Ishikawa (cell line): ENCODE results near the gene NIPAL4.

ENCODE experiments used
- CEBPB ChIP-seq: IDR thresholded peaks from 2 replicates; pipeline ENCODE4 v1.6.1; 2012
- CREB1 ChIP-seq: IDR thresholded peaks from 2 replicates; pipeline ENCODE4 v1.6.1; 2012; ENCODE audit warnings: low read depth
- EGR1 ChIP-seq: IDR thresholded peaks from 2 replicates; pipeline ENCODE4 v1.6.1; 2012
- EP300 ChIP-seq: IDR thresholded peaks from 2 replicates; pipeline ENCODE4 v1.6.1; 2012; ENCODE audit warnings: borderline replicate concordance
- FOXM1 ChIP-seq: IDR thresholded peaks from 2 replicates; pipeline ENCODE4 v1.6.1; 2012; ENCODE audit warnings: low read depth, borderline replicate concordance
- MAX ChIP-seq: IDR thresholded peaks from 2 replicates; pipeline ENCODE4 v1.6.1; 2012
- NFIC ChIP-seq: IDR thresholded peaks from 2 replicates; pipeline ENCODE4 v1.6.1; 2012
- RAD21 ChIP-seq: IDR thresholded peaks from 2 replicates; pipeline ENCODE4 v1.6.1; 2012; ENCODE audit warnings: low read depth
- REST ChIP-seq: IDR thresholded peaks from 2 replicates; pipeline ENCODE4 v1.6.1; 2012; ENCODE audit warnings: low read depth, mild to moderate bottlenecking
- TAF1 ChIP-seq: IDR thresholded peaks from 2 replicates; pipeline ENCODE4 v1.6.1; 2012; ENCODE audit warnings: low read depth, mild to moderate bottlenecking
- TCF12 ChIP-seq: IDR thresholded peaks from 2 replicates; pipeline ENCODE4 v1.6.1; 2012; ENCODE audit warnings: low read depth
- TEAD4 ChIP-seq: IDR thresholded peaks from 2 replicates; pipeline ENCODE4 v1.6.1; 2012
- USF1 ChIP-seq: IDR thresholded peaks from 2 replicates; pipeline ENCODE4 v1.6.1; 2012
- YY1 ChIP-seq: IDR thresholded peaks from 2 replicates; pipeline ENCODE4 v1.6.1; 2012; ENCODE audit warnings: low read depth
- ZBTB7A ChIP-seq: IDR thresholded peaks from 2 replicates; pipeline ENCODE4 v1.6.1; 2012; ENCODE audit warnings: low read depth

Gene NIPAL4

GRCh38 chr5:157485811-157486210 lies 25.8 kb downstream of the NIPAL4 start:
- TF ChIP-seq REST (no peak), TEAD4 (no peak), YY1 (no peak), TCF12 (no peak), ZBTB7A (no peak), RAD21 (no peak), CEBPB (no peak), CREB1 (no peak), EP300 (no peak), USF1 (no peak), FOXM1 (no peak)

- TF ChIP-seq CEBPB (no peak), MAX (no peak), REST (no peak), TCF12 (no peak), CREB1 (no peak), RAD21 (no peak), TEAD4 (no peak), USF1 (no peak), EGR1 (no peak), NFIC (no peak), YY1 (no peak)
These were observed 26.2 kb downstream of the NIPAL4 start for GRCh38 chr5:157486221-157486681.

DNA sequence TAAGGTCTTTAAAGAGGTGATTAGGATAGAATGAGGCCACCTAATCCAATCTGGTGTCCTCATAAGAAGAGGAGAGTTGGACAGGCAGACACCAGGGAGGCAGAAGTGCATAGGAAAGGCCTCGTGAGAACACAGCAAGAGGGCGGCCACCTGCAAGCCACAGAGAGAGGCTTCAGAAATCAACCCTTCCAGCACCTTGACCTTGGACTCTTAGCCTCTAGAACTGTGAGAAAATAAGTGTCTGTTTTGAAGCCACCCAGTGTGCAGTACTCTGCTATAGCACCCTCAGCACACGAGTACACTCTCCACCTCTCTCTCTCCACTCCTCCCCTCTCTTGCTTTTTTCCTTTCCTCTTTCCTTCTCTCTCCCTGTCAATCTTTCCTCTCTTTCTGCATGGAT lies 26.8 kb downstream of the NIPAL4 start:
- TF ChIP-seq RAD21 = no peak
- no peak for TF ChIP-seq TEAD4
- no peak for TF ChIP-seq TAF1
- no peak for TF ChIP-seq NFIC
- TF ChIP-seq CEBPB = no peak
- no peak for TF ChIP-seq TCF12
- TF ChIP-seq CREB1 = no peak
- no peak for TF ChIP-seq USF1
- TF ChIP-seq EP300 = no peak
- TF ChIP-seq FOXM1 = no peak
- TF ChIP-seq EGR1 = no peak
- TF ChIP-seq MAX = no peak
- TF ChIP-seq REST = no peak
- TF ChIP-seq ZBTB7A = no peak
- no peak for TF ChIP-seq YY1

DNA sequence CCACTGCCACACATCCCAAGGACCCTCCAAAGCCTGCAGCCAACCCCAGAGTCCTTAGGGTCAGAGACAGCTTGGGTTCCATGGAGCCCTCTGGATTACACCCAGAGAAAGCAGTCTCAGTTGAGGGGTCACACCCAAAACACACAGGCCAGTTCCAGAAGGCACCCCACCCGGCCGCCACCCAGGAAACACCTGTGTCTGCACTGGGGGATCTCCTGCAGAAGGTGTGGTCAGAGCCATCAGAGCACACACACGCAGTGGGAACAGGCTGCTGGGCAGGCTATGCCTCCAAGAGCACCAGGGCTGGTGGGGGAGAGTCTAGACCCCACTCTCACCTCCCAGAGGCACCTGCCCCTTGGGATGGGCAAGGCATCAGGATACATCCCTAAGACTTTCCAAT lies 27.3 kb downstream of the NIPAL4 start:
- TF ChIP-seq MAX (no peak), CREB1 (no peak), ZBTB7A (no peak), RAD21 (no peak), CEBPB (no peak), EGR1 (no peak), YY1 (no peak), TAF1 (no peak), USF1 (no peak), TCF12 (no peak), NFIC (no peak), TEAD4 (no peak), FOXM1 (no peak), EP300 (no peak), REST (no peak)
